HUES64 (cell line): ENCODE results near the gene SPACA5.
"Not testable (repeated sequence)": the region's sequence is repeated elsewhere in the genome, so short reads cannot be mapped to it uniquely, and the experiment has no call there.

Experiments
- H3K27ac ChIP-seq: 2 replicates; pipeline ENCODE4 v1.7.0; 2013; ENCODE audit warnings: low read depth, low read length, inconsistent platforms
- H3K27me3 ChIP-seq: 2 replicates; pipeline ENCODE4 v1.6.1; 2013; ENCODE audit warnings: mild to moderate bottlenecking, low read length; ENCODE audit not compliant: insufficient read depth
- H3K36me3 ChIP-seq: 2 replicates; pipeline ENCODE4 v1.6.1; 2013; ENCODE audit warnings: mild to moderate bottlenecking, low read length; ENCODE audit not compliant: insufficient read depth
- H3K4me1 ChIP-seq: 2 replicates; pipeline ENCODE4 v1.6.1; 2013; ENCODE audit warnings: mild to moderate bottlenecking, low read length, moderate library complexity; ENCODE audit not compliant: insufficient read depth
- H3K4me3 ChIP-seq: 2 replicates; pipeline ENCODE4 v1.5.1; 2013; ENCODE audit warnings: mild to moderate bottlenecking, low read length, moderate library complexity
- H3K9ac ChIP-seq: 2 replicates; pipeline ENCODE4 v1.6.1; 2013; ENCODE audit warnings: mild to moderate bottlenecking, low read depth, low read length
- H3K9me3 ChIP-seq: 2 replicates; pipeline ENCODE4 v1.6.1; 2013; ENCODE audit warnings: low read depth, low read length; ENCODE audit not compliant: insufficient read depth
- WGBS: fragments of 150-250, 120-280 bp; methylation state at CpG from one replicate; pipeline ENCODE4 v1.1.7; 2013; ENCODE audit warnings: missing lambda C conversion rate; 5-methylcytosine and 5-hydroxymethylcytosine counted together

SPACA5 gene

GRCh38 chrX:48001260-48001659 is 5.5 kb upstream of the SPACA5 start:
- 100% methylated on average over 1 of the region's 3 CpGs for WGBS
- H3K4me3 ChIP-seq: no peak overlapping the region
- H3K36me3 ChIP-seq: peaks cover 16% of the 10 kb centered on the region
- no peak overlapping the region for H3K27ac ChIP-seq
- H3K9me3 ChIP-seq: no peaks in the 10 kb centered on the region
- H3K9ac ChIP-seq: no peak overlapping the region
- H3K27me3 ChIP-seq: no peaks in the 10 kb centered on the region
- 0 out of 2 replicates have a peak, but pooled peaks cover 4% of the 10 kb centered on the region for H3K4me1 ChIP-seq

GRCh38 chrX:48002319-48002718 is 4.5 kb upstream of the SPACA5 start:
- H3K4me3 ChIP-seq: peak overlapping the region; percentile 85; the same call in 1 of the 2 replicates

GRCh38 chrX:48002929-48003328 is 3.9 kb upstream of the SPACA5 start:
- WGBS: 90% methylated on average over 2 of the region's 7 CpGs
- Histone ChIP-seq H3K9me3 (no peaks in the 10 kb centered on the region), H3K36me3 (peaks cover 12% of the 10 kb centered on the region), H3K4me3 (peak overlapping the region; percentile 85), H3K27me3 (no peaks in the 10 kb centered on the region), H3K27ac (no peak overlapping the region), H3K9ac (no peak overlapping the region), H3K4me1 (0 out of 2 replicates have a peak, but pooled peaks cover 4% of the 10 kb centered on the region)

More at GRCh38 chrX:48002319-48002718, 4.5 kb upstream of the SPACA5 start:
- 0 out of 2 replicates have a peak, but pooled peaks cover 4% of the 10 kb centered on the region for H3K4me1 ChIP-seq
- H3K9me3 ChIP-seq: no peaks in the 10 kb centered on the region
- H3K27ac ChIP-seq: no peak overlapping the region
- H3K36me3 ChIP-seq: peaks cover 12% of the 10 kb centered on the region
- 100% methylated on average over 2 of the region's 3 CpGs for WGBS
- H3K27me3 ChIP-seq: no peaks in the 10 kb centered on the region
- H3K9ac ChIP-seq: no peak overlapping the region

- 2% methylated on average over 14 of the region's 18 CpGs for WGBS
- Histone ChIP-seq H3K27me3 (no peaks in the 10 kb centered on the region), H3K4me1 (0 out of 2 replicates have a peak, but pooled peaks cover 4% of the 10 kb centered on the region), H3K4me3 (peak overlapping the region; percentile 85), H3K9me3 (no peaks in the 10 kb centered on the region), H3K36me3 (peaks cover 12% of the 10 kb centered on the region), H3K27ac (no peak overlapping the region), H3K9ac (peak overlapping the region; percentile 67)
Observed at GRCh38 chrX:48003367-48003757, 3.4 kb upstream of the SPACA5 start.

- Histone ChIP-seq H3K9me3 (no peaks in the 10 kb centered on the region), H3K4me1 (0 out of 2 replicates have a peak, but pooled peaks cover 4% of the 10 kb centered on the region), H3K9ac (peak within 1 kb of the TSS; percentile 67), H3K27me3 (no peaks in the 10 kb centered on the region), H3K27ac (no peak within 1 kb of the TSS), H3K36me3 (peaks cover 12% of the 10 kb centered on the region), H3K4me3 (peak within 1 kb of the TSS; percentile 85)
- under 1% methylated on average over 27 of the region's 34 CpGs for WGBS
Observed at GRCh38 chrX:48003758-48004457, 2.9 kb upstream of the SPACA5 start, which contains the start of gene ZNF182. TSS of gene ZNF182 (minus strand) at chrX:48003989. CDS start at chrX:48002609, 1,380 bp downstream.

- H3K9ac ChIP-seq, H3K4me1 ChIP-seq, H3K27me3 ChIP-seq, H3K4me3 ChIP-seq, H3K36me3 ChIP-seq, H3K9me3 ChIP-seq, H3K27ac ChIP-seq: not testable (repeated sequence)
- no CpG with 5 or more reads among the region's 2 CpGs for WGBS
Observed at GRCh38 chrX:48009445-48009960, 2.7 kb downstream of the SPACA5 start.

- H3K27ac ChIP-seq, H3K9ac ChIP-seq: not testable (repeated sequence)
- 97% methylated on average over 25 of the region's 46 CpGs for WGBS
Observed at GRCh38 chrX:48016583-48017310, 10.0 kb downstream of the SPACA5 start.

GRCh38 chrX:48019892-48020291 is 13.1 kb downstream of the SPACA5 start:
- H3K27ac ChIP-seq, H3K4me3 ChIP-seq, H3K36me3 ChIP-seq, H3K4me1 ChIP-seq, H3K27me3 ChIP-seq, H3K9me3 ChIP-seq, H3K9ac ChIP-seq: not testable (repeated sequence)
- no CpG with 5 or more reads among the region's 1 CpG for WGBS

More at GRCh38 chrX:48016583-48017310, 10.0 kb downstream of the SPACA5 start:
- H3K27me3 ChIP-seq, H3K4me3 ChIP-seq, H3K4me1 ChIP-seq, H3K36me3 ChIP-seq, H3K9me3 ChIP-seq: not testable (repeated sequence)

- H3K9me3 ChIP-seq, H3K9ac ChIP-seq, H3K27ac ChIP-seq, H3K4me1 ChIP-seq, H3K27me3 ChIP-seq, H3K36me3 ChIP-seq: not testable (repeated sequence)
- 83% methylated on average over 7 of the region's 11 CpGs for WGBS
- peak overlapping the region; percentile 98 for H3K4me3 ChIP-seq
Observed at GRCh38 chrX:48020472-48020871, 13.7 kb downstream of the SPACA5 start.

- H3K4me3 ChIP-seq: peak overlapping the region; percentile 98
- peak overlapping the region; percentile 97 for H3K27ac ChIP-seq
- no peaks in the 10 kb centered on the region for H3K27me3 ChIP-seq
- H3K36me3 ChIP-seq: no peaks in the 10 kb centered on the region
- no peaks in the 10 kb centered on the region for H3K9me3 ChIP-seq
- H3K4me1 ChIP-seq: peaks cover 3% of the 10 kb centered on the region; the same call in 1 of the 2 replicates
- peak overlapping the region; percentile 100 for H3K9ac ChIP-seq
- WGBS: 2% methylated on average over 26 of the region's 30 CpGs
Observed at GRCh38 chrX:48021026-48021900, 14.5 kb downstream of the SPACA5 start.
